ENCODE data around the gene TMEM86B. TPM values are rescaled to one million over a fixed set of nuclear protein-coding genes. Genes with fewer than 3 reads are reported as not detected.

TMEM86B gene
- total RNA-seq, 6 donors from 2014 or later, result 2.0 to 10.5 (median 4.8) TPM

DNA sequence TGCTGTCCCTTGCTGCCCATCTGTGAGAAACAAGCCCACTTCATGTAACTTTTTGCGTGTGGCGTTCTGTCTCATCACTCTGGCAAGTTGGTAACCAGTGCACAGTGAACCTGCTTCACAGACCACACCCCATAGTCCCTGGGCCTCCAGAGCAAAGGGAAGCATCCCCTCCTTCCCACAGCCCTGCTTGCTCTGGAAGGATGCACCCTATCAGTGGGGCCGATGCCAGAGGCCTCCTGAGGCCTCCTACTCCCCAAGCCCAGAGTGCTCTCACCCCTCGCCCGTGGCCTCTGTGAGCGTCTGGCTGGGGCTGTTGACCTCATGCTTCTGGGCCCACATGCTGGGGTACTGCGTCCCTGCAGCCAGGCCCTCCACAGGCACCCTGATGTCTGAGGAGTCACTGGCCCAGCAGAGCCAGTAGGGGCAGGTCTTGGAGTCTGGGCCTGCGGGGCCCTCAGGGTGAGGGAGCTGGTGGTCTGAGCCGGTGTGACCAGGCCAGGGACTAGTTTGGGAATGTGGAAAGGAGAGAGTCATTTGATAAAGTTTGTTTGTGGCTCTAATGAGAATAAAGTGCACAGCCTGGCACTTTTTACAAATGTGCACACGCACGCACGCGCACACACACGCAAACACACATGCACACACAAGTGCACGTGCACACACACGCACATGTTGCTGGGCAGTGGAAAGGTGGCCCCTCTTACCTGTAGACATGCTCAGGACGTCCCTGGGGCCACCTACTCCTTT lies 5.1 kb downstream of the TMEM86B start:
- no peaks in the 10 kb centered on the region for H3K27me3 ChIP-seq
- H3K4me3 ChIP-seq, result no peak overlapping the region
- no peaks in the 10 kb centered on the region for H3K4me1 ChIP-seq
- DNase-seq (peak in 1 of 2 donors; percentile 62), ATAC-seq (ENCODE audit: low FRiP score in 2 of 2) (no peak)
- TF ChIP-seq EP300 (IDR thresholded peaks at IDR 0.05) (no peak), POLR2A (IDR thresholded peaks at IDR 0.05) (no peak), POLR2AphosphoS5 (IDR thresholded peaks at IDR 0.05) (no peak), CTCF (IDR thresholded peaks at IDR 0.05) (no peak)
- WGBS, 2 donors, result 79 to 90% methylated on average over 13 to 17 of the region's 17 CpGs
- no peak overlapping the region for H3K27ac ChIP-seq
- H3K9me3 ChIP-seq, result no peaks in the 10 kb centered on the region
- peaks cover 0 to 25% (median 16%) of the 10 kb centered on the region in 4 donors for H3K36me3 ChIP-seq

- ATAC-seq (ENCODE audit: low FRiP score in 2 of 2) (no peak), DNase-seq (no peak)
- peaks cover 10 to 14% (median 12%) of the 10 kb centered on the region in 4 donors for H3K4me1 ChIP-seq
- no peaks in the 10 kb centered on the region for H3K9me3 ChIP-seq
- no peak overlapping the region for H3K4me3 ChIP-seq
- H3K27me3 ChIP-seq, result no peaks in the 10 kb centered on the region
- no peak for TF ChIP-seq EP300 (IDR thresholded peaks at IDR 0.05)
- H3K27ac ChIP-seq, result no peak overlapping the region
- 79 to 81% methylated on average over 9 of the region's 9 CpGs for WGBS, 2 donors
- no peaks in the 10 kb centered on the region for H3K36me3 ChIP-seq
These were observed 8.0 kb downstream of the TMEM86B start for GRCh38 chr19:55220525-55220924.

DNA sequence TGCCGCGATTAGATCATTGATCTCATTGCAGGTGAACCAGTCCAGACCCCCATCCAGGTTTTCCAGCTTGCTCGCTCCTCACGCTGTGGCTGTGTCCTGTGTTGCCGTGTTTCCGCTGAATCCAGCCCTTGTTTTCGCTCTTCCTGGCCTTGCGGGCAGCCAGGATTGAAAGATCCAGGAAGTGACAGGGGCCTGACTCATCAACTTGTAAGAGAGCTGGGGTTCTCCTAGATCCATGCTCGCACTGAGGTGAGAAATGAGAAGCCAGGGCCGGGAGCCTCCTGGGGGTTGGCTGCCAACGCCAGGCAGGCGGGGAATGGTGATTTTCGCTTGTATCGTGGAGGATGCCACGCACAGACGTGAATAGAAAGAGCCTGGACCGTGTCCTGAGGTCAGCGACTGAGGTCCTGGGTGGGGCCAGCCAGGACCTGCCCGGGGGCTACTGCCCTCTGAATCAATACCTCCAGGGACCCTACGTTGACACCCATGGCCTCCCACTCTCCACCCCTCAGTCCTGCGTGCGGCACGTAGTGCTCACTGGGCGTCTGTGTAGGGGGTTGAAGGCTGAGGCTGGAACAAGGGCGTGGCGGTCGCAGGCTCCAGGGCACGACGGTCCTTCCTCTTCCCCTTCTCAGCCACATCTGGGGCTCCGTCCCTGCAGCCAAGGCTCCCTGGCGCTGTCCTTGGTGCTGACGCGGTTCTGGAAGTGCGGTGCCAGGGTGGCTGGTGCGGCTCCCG lies 11.9 kb downstream of the TMEM86B start:
- peak; percentile 22 to 29 for TF ChIP-seq POLR2AphosphoS5 (IDR thresholded peaks at IDR 0.05)
- no peak for TF ChIP-seq EP300 (IDR thresholded peaks at IDR 0.05)
- peak in 1 of 4 donors; percentile 41 for TF ChIP-seq POLR2A (IDR thresholded peaks at IDR 0.05)
- peak; percentile 58 to 85 for DNase-seq
- ATAC-seq (ENCODE audit: low FRiP score in 2 of 2), result peak; percentile 84 to 97

GRCh38 chr19:55213547-55213946 lies 15.0 kb downstream of the TMEM86B start:
- WGBS, 2 donors, result 86 to 87% methylated on average over 5 to 7 of the region's 7 CpGs

More for the DNA sequence above, 11.9 kb downstream of the TMEM86B start:
- peak overlapping the region in 3 of 4 donors; percentile 40 to 51 (median 44) for H3K4me3 ChIP-seq
- H3K4me1 ChIP-seq, result peaks cover 10 to 14% (median 12%) of the 10 kb centered on the region in 4 donors
- H3K9me3 ChIP-seq, result peaks cover 0 to 13% (median 5%) of the 10 kb centered on the region in 4 donors
- peak overlapping the region in 3 of 4 donors; percentile 40 to 62 (median 60) for H3K27ac ChIP-seq
- 8 to 9% methylated on average over 19 to 22 of the region's 36 CpGs for WGBS, 2 donors
- no peaks in the 10 kb centered on the region for H3K36me3 ChIP-seq
- H3K27me3 ChIP-seq, result no peaks in the 10 kb centered on the region

GRCh38 chr19:55212447-55212846 lies 16.1 kb downstream of the TMEM86B start:
- ATAC-seq (ENCODE audit: low FRiP score in 2 of 2), result no peak
- Histone ChIP-seq H3K4me1 (peaks cover 10 to 13% (median 12%) of the 10 kb centered on the region in 4 donors), H3K9me3 (peaks cover 0 to 13% (median 5%) of the 10 kb centered on the region in 4 donors), H3K27me3 (no peaks in the 10 kb centered on the region), H3K36me3 (no peaks in the 10 kb centered on the region), H3K4me3 (no peak overlapping the region), H3K27ac (no peak overlapping the region)
- WGBS, 2 donors, result 84 to 87% methylated on average over 3 of the region's 3 CpGs
- peak in 1 of 2 donors; percentile 36 for DNase-seq
- TF ChIP-seq POLR2AphosphoS5 (IDR thresholded peaks at IDR 0.05), result no peak
- peak in 2 of 6 experiments; percentile 14 to 16 for TF ChIP-seq CTCF (IDR thresholded peaks at IDR 0.05)

More at GRCh38 chr19:55213547-55213946, 15.0 kb downstream of the TMEM86B start:
- TF ChIP-seq EP300 (IDR thresholded peaks at IDR 0.05) (no peak), POLR2AphosphoS5 (IDR thresholded peaks at IDR 0.05) (no peak), CTCF (IDR thresholded peaks at IDR 0.05) (no peak), POLR2A (IDR thresholded peaks at IDR 0.05) (no peak)
- no peak overlapping the region for H3K4me3 ChIP-seq
- peaks cover 10 to 14% (median 12%) of the 10 kb centered on the region in 4 donors for H3K4me1 ChIP-seq
- DNase-seq (no peak), ATAC-seq (ENCODE audit: low FRiP score in 2 of 2) (no peak)
- no peaks in the 10 kb centered on the region for H3K27me3 ChIP-seq
- H3K9me3 ChIP-seq, result peaks cover 0 to 13% (median 5%) of the 10 kb centered on the region in 4 donors
- H3K27ac ChIP-seq, result no peak overlapping the region
- H3K36me3 ChIP-seq, result no peaks in the 10 kb centered on the region
